ENCODE measurements around the gene CRYBB3.
A peak's percentile ranks its signal among the peaks of the same experiment; 100 is the strongest.
"Not testable (repeated sequence)": the region's sequence is repeated elsewhere in the genome, so short reads cannot be mapped to it uniquely, and the experiment has no call there.

The CRYBB3 gene

DNA sequence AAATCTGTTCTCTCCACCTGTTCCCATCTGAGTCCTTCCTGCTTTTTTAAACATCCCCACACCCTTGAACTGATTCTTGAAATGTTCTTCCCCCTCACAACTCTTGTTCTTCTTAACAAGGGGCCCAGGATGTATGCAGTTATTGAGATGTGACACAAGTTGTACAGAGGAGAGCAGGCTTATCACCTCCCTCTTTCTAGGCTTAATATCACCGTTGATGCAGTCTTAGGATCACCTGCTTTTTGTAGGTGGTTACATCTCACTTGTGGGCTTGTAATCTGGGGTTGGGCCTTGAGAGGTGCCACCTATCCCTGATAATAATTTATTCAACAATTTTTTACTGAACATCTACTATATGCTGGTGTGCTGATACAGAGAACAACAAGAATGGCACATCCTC, 6.2 kb downstream of the CRYBB3 start:
- DNase-seq (ENCODE audit: low spot score): no peak

GRCh38 chr22:25206998-25207397, 7.3 kb downstream of the CRYBB3 start:
- DNase-seq (ENCODE audit: low spot score): no peak

GRCh38 chr22:25207553-25208157, 8.0 kb downstream of the CRYBB3 start:
- no peak for DNase-seq (ENCODE audit: low spot score)

GRCh38 chr22:25208328-25208727, 8.7 kb downstream of the CRYBB3 start:
- DNase-seq (ENCODE audit: low spot score): no peak

DNA sequence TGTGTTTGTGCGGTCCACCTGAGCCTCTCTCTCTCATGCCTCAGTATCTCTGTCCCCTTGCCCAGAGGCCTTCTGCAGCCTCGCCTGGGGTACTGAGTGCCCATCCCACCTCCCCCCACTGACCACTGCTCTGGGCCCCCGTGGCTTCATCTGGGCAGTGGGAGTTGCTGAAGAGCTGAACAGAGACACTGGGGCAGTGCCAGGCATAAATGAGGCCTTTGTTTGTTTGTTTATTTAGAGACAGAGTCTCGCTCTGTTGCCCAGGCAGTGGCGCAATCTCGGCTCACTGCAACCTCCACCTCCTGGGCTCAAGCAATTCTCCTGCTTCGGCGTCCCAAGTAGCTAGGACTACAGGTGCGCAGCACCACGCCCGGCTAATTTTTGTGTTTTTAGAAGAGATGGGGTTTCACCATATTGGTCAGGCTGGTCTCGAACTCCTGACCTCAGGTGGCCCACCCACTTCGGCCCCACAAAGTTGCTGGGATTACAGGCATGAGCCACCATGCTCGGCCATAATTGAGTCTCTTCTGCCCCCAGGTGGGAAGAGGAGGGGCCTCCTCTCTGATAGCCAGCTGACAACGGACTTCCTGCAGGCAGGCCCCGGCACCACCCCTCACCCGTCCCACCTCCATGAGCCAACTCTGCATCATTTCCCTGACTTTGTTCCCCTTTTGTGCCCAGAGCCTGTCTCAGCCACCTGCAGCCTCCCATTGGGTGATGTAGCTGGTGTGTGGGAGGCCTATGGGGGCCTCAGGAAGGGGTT, 9.3 kb downstream of the CRYBB3 start:
- no peak for DNase-seq (ENCODE audit: low spot score)

GRCh38 chr22:25210793-25211192, 11.1 kb downstream of the CRYBB3 start:
- DNase-seq (ENCODE audit: low spot score): no peak

DNA sequence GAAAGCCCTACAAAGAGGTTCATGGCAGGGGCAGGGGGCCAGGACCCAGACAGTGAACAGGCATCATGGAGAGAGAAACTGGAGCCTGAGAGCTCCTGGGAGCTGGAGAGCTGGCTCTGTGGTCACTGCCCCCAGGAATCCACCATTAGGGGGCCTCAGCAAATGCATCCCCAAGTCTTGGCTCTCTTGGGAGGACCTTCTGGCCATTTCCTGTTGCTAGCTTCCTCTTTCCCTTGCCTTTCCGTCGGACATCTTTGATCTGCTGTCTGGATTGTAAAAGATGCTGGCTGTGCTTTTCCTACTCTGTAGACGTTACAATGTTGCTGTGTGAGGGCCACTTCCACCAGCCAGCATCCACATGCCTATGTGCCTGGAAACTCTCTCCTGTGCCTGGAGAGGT, 12.7 kb downstream of the CRYBB3 start:
- DNase-seq (ENCODE audit: low spot score): no peak

- no peak for DNase-seq (ENCODE audit: low spot score)
These were observed 13.6 kb downstream of the CRYBB3 start for GRCh38 chr22:25213221-25213620.

DNA sequence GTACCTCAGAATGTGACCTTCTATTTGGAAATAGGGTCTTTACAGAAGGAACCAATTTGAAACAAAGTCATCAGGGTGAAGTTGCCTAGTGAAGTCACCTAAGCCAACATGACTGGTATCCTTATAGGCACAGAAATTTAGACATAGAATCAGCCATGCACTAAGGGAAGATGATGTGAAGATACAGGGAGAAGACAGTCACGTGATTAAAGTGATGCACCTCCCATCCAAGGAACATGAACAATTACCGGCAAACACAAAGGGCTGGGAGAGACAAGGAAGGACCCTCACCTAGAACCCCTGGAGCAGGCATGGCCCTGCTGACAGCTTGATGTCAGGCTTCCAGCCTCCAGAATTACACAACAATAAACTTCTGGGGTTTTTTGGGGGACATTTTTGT, 16.6 kb downstream of the CRYBB3 start:
- DNase-seq (ENCODE audit: low spot score): no peak

DNA sequence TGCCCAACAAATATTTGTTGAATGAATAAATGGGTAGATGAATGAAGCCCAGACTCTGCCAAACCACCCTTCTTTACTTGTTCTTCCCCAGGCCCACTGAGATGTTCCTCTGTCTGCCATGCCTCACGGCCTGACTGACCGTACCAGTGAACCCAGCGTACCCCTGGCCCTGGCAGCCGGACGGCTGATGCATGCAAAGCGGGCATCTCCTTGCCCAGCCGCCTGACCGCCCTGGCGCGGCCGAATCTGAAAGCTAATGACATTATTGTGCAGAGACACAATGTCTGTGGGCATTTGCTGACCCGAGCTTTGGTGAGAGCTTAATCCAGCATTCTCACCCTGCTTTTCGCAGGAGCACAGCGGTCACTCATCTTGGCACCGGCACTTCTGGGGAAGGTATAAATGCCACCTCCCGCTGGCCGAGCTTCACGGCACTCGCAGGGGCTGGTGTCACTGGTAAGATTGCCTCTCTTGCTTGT, 19.6 kb downstream of the CRYBB3 start, which contains the start of gene CRYBB2:
CRYBB2 (plus strand) TSS at position 429 of the 479 bp plus-strand sequence. CDS start 1,791 bp downstream, outside the sequence.
- DNase-seq (ENCODE audit: low spot score): no peak

GRCh38 chr22:25219948-25220442, 20.3 kb downstream of the CRYBB3 start:
- no peak for DNase-seq (ENCODE audit: low spot score)

- no peak for DNase-seq (ENCODE audit: low spot score)
These were observed 22.1 kb downstream of the CRYBB3 start for GRCh38 chr22:25221790-25222189.

GRCh38 chr22:25223269-25223850, 23.7 kb downstream of the CRYBB3 start:
- DNase-seq (ENCODE audit: low spot score): no peak

- no peak for DNase-seq (ENCODE audit: low spot score)
These were observed 29.2 kb downstream of the CRYBB3 start for GRCh38 chr22:25228822-25229221.

DNA sequence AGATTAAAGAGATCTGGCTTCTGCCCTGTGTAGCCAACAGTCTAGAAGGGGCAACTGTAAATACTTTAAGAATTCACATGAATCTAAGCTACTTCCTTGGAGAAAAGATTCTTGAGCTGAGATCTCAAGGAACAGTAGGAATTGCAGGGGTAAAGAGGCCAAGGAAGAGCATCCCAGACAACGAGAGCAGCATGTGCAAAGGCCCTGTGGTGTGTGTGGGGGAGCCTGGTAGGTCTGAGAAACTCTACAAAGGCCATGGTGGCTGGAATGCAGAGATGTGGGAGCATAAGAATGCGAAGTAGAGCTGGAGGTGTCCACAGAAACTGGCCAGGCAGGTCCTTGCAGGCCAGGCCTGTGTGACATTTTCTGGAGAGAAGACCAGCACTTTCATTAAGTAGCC, 31.1 kb downstream of the CRYBB3 start:
- DNase-seq (ENCODE audit: low spot score): not testable (repeated sequence)

GRCh38 chr22:25232301-25232700, 32.6 kb downstream of the CRYBB3 start:
- DNase-seq (ENCODE audit: low spot score): no peak

DNA sequence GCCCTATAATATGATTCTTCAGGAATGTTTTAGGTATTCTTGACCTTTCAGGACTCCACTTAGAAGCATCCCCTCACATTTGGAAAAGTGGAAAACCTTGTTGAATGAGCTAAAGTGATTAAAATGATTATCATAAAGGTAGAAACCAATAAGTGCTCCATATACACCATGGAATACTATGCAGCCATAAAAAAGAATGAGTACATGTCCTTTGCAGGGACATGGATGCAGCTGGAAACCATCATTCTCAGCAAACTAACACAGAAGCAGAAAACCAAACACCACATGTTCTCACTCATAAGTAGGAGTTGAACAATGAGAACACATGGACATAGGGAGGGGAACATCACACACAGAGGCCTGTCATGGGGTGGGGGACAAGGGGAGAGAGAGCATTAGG, 34.0 kb downstream of the CRYBB3 start:
- DNase-seq (ENCODE audit: low spot score): not testable (repeated sequence)

DNA sequence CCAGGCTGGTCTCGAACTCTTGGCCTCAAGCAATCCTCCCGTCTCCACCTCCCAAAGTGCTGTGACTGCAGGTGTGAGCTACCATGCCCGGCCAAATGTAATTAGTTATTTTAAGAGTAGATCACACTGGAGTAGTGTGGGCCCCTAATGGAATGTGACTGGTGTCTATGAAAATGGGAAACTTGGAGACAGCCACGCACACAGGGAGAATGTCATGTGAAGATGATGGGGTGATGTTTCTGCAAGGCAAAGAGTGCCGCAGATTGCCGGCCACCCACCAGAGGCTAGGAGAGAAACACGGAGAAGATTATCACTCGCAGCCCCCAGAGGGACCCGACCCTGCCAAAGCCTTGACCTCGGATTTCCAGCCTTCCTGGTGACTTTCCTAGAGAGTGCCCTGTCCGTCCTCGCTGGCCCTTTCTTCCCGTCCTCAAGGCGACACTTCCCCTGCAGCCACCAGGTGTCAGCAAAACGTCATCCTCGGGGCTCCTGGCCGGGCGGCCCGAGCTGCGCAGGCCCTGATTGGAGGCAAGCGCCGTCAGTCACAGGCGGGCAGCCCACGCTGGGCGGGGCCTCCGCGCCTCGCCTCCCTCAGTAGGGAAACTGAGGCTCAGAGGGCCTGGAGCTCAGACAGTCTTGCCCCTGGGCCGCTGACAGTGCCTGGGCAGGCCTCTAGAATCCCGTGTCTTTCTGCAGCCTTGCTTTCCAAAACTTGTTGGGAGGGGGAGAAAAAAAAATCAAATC, 36.1 kb downstream of the CRYBB3 start:
- DNase-seq (ENCODE audit: low spot score): peak; percentile 86

- DNase-seq (ENCODE audit: low spot score): no peak
These were observed 36.8 kb downstream of the CRYBB3 start for GRCh38 chr22:25236417-25236816.

- no peak for DNase-seq (ENCODE audit: low spot score)
These were observed 37.8 kb downstream of the CRYBB3 start for GRCh38 chr22:25237503-25237902.

- DNase-seq (ENCODE audit: low spot score): not testable (repeated sequence)
These were observed 38.4 kb downstream of the CRYBB3 start for GRCh38 chr22:25238058-25238457.

DNA sequence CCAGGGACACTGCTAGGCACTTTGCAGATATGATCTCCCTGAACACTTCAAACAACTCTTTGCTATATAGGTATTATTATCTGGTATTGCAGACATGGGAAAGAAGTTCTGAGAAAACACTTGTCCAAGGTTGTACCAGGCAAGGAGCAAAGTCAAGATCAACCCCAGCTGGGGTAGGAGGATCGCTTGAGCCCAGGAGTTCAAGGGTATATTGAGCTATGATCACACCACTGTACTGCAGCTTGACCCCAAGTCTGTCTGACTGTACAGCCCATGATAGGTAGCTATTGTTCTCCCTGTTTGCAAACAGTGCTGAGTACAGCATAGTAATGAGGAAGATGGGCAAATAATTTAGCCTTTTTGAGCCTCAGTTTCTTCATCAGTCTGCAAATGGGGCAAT, 55.5 kb downstream of the CRYBB3 start:
- DNase-seq (ENCODE audit: low spot score): not testable (repeated sequence)
